Measurements from ENCODE around the gene MSI1.
"Not testable (repeated sequence)": the region's sequence is repeated elsewhere in the genome, so short reads cannot be mapped to it uniquely, and the experiment has no call there.

MSI1 gene

GRCh38 chr12:120353556-120354317 lies 15.2 kb downstream of the MSI1 start:
- DNase-seq, result no peak

- DNase-seq, result no peak
Observed at GRCh38 chr12:120353136-120353535, 15.8 kb downstream of the MSI1 start.

GRCh38 chr12:120352117-120352516 lies 16.8 kb downstream of the MSI1 start:
- no peak for DNase-seq

- no peak for DNase-seq
Observed at GRCh38 chr12:120350576-120351350, 18.2 kb downstream of the MSI1 start.

- no peak for DNase-seq
Observed at GRCh38 chr12:120347766-120348165, 21.2 kb downstream of the MSI1 start.

GRCh38 chr12:120346681-120347080 lies 22.3 kb downstream of the MSI1 start:
- DNase-seq, result no peak

- DNase-seq, result no peak
Observed at GRCh38 chr12:120346031-120346430, 22.9 kb downstream of the MSI1 start.

- DNase-seq, result no peak
Observed at GRCh38 chr12:120343692-120344091, 25.3 kb downstream of the MSI1 start.

- no peak for DNase-seq
Observed at GRCh38 chr12:120343039-120343537, 25.9 kb downstream of the MSI1 start.

- no peak for DNase-seq
Observed at GRCh38 chr12:120342175-120343038, 26.6 kb downstream of the MSI1 start.

- no peak for DNase-seq
Observed at GRCh38 chr12:120339256-120339655, 29.7 kb downstream of the MSI1 start.

- no peak for DNase-seq
Observed at GRCh38 chr12:120337730-120338129, 31.2 kb downstream of the MSI1 start.

GRCh38 chr12:120336392-120336791 lies 32.6 kb downstream of the MSI1 start:
- DNase-seq, result not testable (repeated sequence)

GRCh38 chr12:120335447-120335846 lies 33.5 kb downstream of the MSI1 start:
- DNase-seq, result not testable (repeated sequence)

GRCh38 chr12:120332523-120332922 lies 36.4 kb downstream of the MSI1 start:
- no peak for DNase-seq

GRCh38 chr12:120332041-120332440 lies 36.9 kb downstream of the MSI1 start:
- no peak for DNase-seq

GRCh38 chr12:120331390-120331789 lies 37.6 kb downstream of the MSI1 start:
- DNase-seq, result no peak

- no peak for DNase-seq
Observed at GRCh38 chr12:120328228-120328627, 40.7 kb downstream of the MSI1 start.

GRCh38 chr12:120327593-120327992 lies 41.4 kb downstream of the MSI1 start, which contains the start of gene PLA2G1B:
Gene PLA2G1B (minus strand): TSS chr12:120327779. CDS start chr12:120327753, 26 bp downstream.
- no peak for DNase-seq

- DNase-seq, result no peak
Observed at GRCh38 chr12:120324841-120325417, 44.0 kb downstream of the MSI1 start.

- no peak for DNase-seq
Observed at GRCh38 chr12:120323772-120324171, 45.2 kb downstream of the MSI1 start.

GRCh38 chr12:120321382-120322202 lies 47.4 kb downstream of the MSI1 start:
- DNase-seq, result no peak

All from cortex of kidney (tissue), 1 donor.